ENCODE measurements around the gene SORCS2. TPM values are rescaled to one million over a fixed set of nuclear protein-coding genes. Genes with fewer than 3 reads are reported as not detected.

SORCS2 gene
- total and polyA plus RNA-seq, 12 donors: 0.25 to 5.4 (median 2.2) TPM

GRCh38 chr4:7672601-7673000 is 480.3 kb downstream of the SORCS2 start:
- DNase-seq (no peak), ATAC-seq (no peak)
- peaks cover 0 to 11% (median 0%) of the 10 kb centered on the region in 11 donors for H3K9me3 ChIP-seq
- intact Hi-C loops (cut with DNase I): no loop called here
- TF ChIP-seq CTCF (IDR thresholded peaks at IDR 0.05): no peak
- no peaks in the 10 kb centered on the region for H3K4me1 ChIP-seq
- 80 to 82% methylated on average over 4 of the region's 4 CpGs for WGBS, 2 donors
- no peaks in the 10 kb centered on the region for H3K36me3 ChIP-seq
- peaks cover 0 to 24% (median 0%) of the 10 kb centered on the region in 7 donors for H3K27me3 ChIP-seq
- H3K4me3 ChIP-seq: no peak overlapping the region
- no peak overlapping the region for H3K27ac ChIP-seq

- Histone ChIP-seq H3K4me3 (no peak overlapping the region), H3K4me1 (no peaks in the 10 kb centered on the region), H3K36me3 (no peaks in the 10 kb centered on the region), H3K27ac (no peak overlapping the region), H3K9me3 (peaks cover 0 to 11% (median 0%) of the 10 kb centered on the region in 11 donors), H3K27me3 (peaks cover 0 to 29% (median 2%) of the 10 kb centered on the region in 7 donors)
- no peak for ATAC-seq
- intact Hi-C loops (cut with DNase I): no loop called here
- no peak for DNase-seq
- TF ChIP-seq CTCF (IDR thresholded peaks at IDR 0.05): no peak
- 87 to 92% methylated on average over 9 of the region's 9 CpGs for WGBS, 2 donors
Measured at GRCh38 chr4:7673121-7673520, 480.8 kb downstream of the SORCS2 start.

- WGBS, 2 donors: 72 to 80% methylated on average over 7 of the region's 7 CpGs
- ATAC-seq (no peak), DNase-seq (no peak)
- peaks cover 0 to 11% (median 0%) of the 10 kb centered on the region in 11 donors for H3K9me3 ChIP-seq
- no peak overlapping the region for H3K27ac ChIP-seq
- intact Hi-C loops (cut with DNase I): no loop called here
- no peaks in the 10 kb centered on the region for H3K36me3 ChIP-seq
- H3K4me3 ChIP-seq: no peak overlapping the region
- peaks cover 0 to 33% (median 6%) of the 10 kb centered on the region in 7 donors for H3K27me3 ChIP-seq
- H3K4me1 ChIP-seq: peaks cover 0 to 4% (median 0%) of the 10 kb centered on the region in 9 donors
- TF ChIP-seq CTCF (IDR thresholded peaks at IDR 0.05): no peak
Measured at GRCh38 chr4:7674706-7675105, 482.4 kb downstream of the SORCS2 start.

GRCh38 chr4:7675136-7675535 is 482.8 kb downstream of the SORCS2 start:
- intact Hi-C loops (cut with DNase I): no loop called here
- DNase-seq: no peak
- H3K27ac ChIP-seq: no peak overlapping the region
- no peak for ATAC-seq
- no peak overlapping the region for H3K4me3 ChIP-seq
- 83 to 95% methylated on average over 6 of the region's 6 CpGs for WGBS, 2 donors
- H3K27me3 ChIP-seq: peaks cover 0 to 33% (median 6%) of the 10 kb centered on the region in 7 donors
- no peaks in the 10 kb centered on the region for H3K36me3 ChIP-seq
- H3K9me3 ChIP-seq: peaks cover 0 to 11% (median 0%) of the 10 kb centered on the region in 11 donors
- peaks cover 0 to 4% (median 0%) of the 10 kb centered on the region in 9 donors for H3K4me1 ChIP-seq
- no peak for TF ChIP-seq CTCF (IDR thresholded peaks at IDR 0.05)
